ENCODE results near the gene PDE6D. TPM values are rescaled to one million over a fixed set of nuclear protein-coding genes. Genes with fewer than 3 reads are reported as not detected.

PDE6D gene
- total and polyA plus RNA-seq, 2 of the 4 experiments (the other 2 are of a cell fraction) = 13.8 to 24.7 TPM

DNA sequence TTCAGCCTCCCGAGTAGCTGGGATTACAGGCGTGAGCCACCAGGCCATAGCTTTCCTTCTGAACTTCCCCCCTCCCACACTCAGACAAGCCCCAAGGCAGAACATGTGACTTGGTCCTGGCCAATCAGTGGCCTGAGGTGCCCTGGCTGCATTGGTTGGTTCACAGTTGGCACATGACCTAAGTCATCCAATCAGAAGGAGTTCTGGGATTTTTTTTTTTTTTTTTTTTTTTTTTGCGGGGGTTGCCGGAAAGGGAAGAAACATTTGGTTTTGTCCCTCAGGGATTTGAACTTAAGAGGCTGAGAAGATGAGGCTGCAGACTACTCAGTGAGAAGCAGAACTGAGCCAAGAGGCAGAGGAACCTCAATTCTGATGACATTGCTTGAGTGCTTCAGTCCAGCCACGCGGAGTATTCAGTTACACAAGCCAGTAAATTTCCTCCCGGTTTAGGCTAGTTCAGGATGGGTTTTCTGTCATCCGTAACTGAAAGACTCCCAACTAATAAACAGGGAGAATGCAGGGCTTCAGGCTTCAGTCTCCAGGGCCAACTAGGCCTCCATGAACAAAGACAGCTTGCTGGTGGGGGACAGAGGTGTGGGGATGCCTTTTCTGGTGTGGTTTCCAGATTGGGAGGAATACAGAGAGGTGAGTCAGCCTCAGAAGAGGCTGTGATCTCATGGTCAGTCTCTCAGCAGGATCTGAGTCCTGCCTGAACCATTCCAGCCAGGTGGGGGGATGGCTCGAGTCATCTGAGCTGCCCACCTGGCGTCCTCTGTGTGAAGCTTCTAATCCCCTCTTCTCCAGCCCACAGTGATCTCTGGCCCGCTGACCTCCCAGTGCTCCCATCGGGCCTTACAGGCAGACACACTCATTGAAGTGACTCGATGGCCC lies 63.6 kb downstream of the PDE6D start:
- in situ Hi-C loops (cut with MboI; ENCODE audit: low sequenced_read_pairs) = no loop called here
- peak overlapping the region; percentile 91 for H2AFZ ChIP-seq (replicated peaks; ENCODE audit: low read length, poor library complexity)

More for the DNA sequence above, 63.6 kb downstream of the PDE6D start:
- Histone ChIP-seq H2BK120ac (ENCODE audit: low read depth, low read length) (peak overlapping the region; percentile 32; the same call in 1 of the 2 replicates), H3K9me3 (ENCODE audit: control insufficient read depth, insufficient read depth, low read length) (no peaks in the 10 kb centered on the region), H3K18ac (ENCODE audit: low read depth, low read length) (no peak overlapping the region), H3K14ac (replicated peaks; ENCODE audit: low read depth, low read length) (peak overlapping the region; percentile 35; the same call in 1 of the 2 replicates), H2BK15ac (ENCODE audit: low read depth, low read length) (peak overlapping the region; percentile 14; the same call in 1 of the 3 replicates), H2AK5ac (ENCODE audit: low read depth, low read length) (peak overlapping the region; percentile 57), H2BK5ac (ENCODE audit: low read depth, low read length, poor library complexity, severe bottlenecking) (peak overlapping the region; percentile 43), H3K9me1 (ENCODE audit: insufficient read depth, low read length) (peaks cover 12% of the 10 kb centered on the region), H3K79me1 (ENCODE audit: low read depth in 1 of 2, low read length in 2 of 2) (peaks cover 0 to 24% of the 10 kb centered on the region in 2 experiments; a peak in 2 of 4 replicates), H3K4ac (ENCODE audit: low read depth, low read length) (peak overlapping the region; percentile 54), H3K4me2 (ENCODE audit: low read depth, low read length) (no peak overlapping the region), H3K9ac (ENCODE audit: low read depth, low read length) (no peak overlapping the region), H2BK20ac (ENCODE audit: low read depth, low read length) (peak overlapping the region; percentile 72), H3K36me3 (ENCODE audit: control insufficient read depth, insufficient read depth, low read length) (peaks cover 7% of the 10 kb centered on the region), H3K4me3 (ENCODE audit: insufficient read depth, low read depth, low read length) (no peak overlapping the region), H3K23ac (ENCODE audit: low read depth, low read length) (no peak overlapping the region), H3K56ac (ENCODE audit: extremely low read depth, insufficient read depth, low read length) (no peak overlapping the region), H3K27ac (ENCODE audit: insufficient read depth, low read length) (no peak overlapping the region), H3K27me3 (ENCODE audit: control insufficient read depth, insufficient read depth, low read length) (no peaks in the 10 kb centered on the region), H4K91ac (ENCODE audit: insufficient read depth, low read depth, low read length) (no peak overlapping the region), H4K20me1 (ENCODE audit: insufficient read depth, low read length) (peaks cover 24% of the 10 kb centered on the region), H4K8ac (ENCODE audit: low read depth in 2 of 2, low read length in 2 of 2) (peak overlapping the region in 1 of 2 experiments; percentile 89; a peak in 3 of 4 replicates), H3K4me1 (ENCODE audit: control insufficient read depth, insufficient read depth, low read length) (peaks cover 18% of the 10 kb centered on the region), H2AK9ac (replicated peaks; ENCODE audit: low read depth, low read length, poor library complexity) (peak overlapping the region; percentile 90), H4K5ac (ENCODE audit: low read depth, low read length) (no peak overlapping the region)
- no CpG with 5 or more reads among the region's 13 CpGs for WGBS, 2 experiments (ENCODE audit: extremely low coverage in 2 of 2, insufficient read length in 1 of 2)
- ATAC-seq (ENCODE audit: low read depth) (no peak), DNase-seq (peak; percentile 76)
- BruUV-seq (replicated peaks) = no TSS peak
- dilution Hi-C loops (cut with HindIII; ENCODE audit: low sequenced_read_pairs, unreplicated experiment) (no loop called here), intact Hi-C loops (cut with micrococcal nuclease) (loop anchor here (2.0 to 5.0 kb wide), 2 partner anchors 63 to 155 kb away; partner anchors contain the start of gene PDE6D)
- POLR2A ChIA-PET (ENCODE audit: unreplicated experiment) = no interaction called here
- TF ChIP-seq CHD1 (IDR thresholded peaks at IDR 0.05; ENCODE audit: low read depth, low read length) (no peak), POLR2A (IDR thresholded peaks at IDR 0.05; ENCODE audit: low read depth, low read length) (no peak)
- TF ChIP-seq, protein P1, sequence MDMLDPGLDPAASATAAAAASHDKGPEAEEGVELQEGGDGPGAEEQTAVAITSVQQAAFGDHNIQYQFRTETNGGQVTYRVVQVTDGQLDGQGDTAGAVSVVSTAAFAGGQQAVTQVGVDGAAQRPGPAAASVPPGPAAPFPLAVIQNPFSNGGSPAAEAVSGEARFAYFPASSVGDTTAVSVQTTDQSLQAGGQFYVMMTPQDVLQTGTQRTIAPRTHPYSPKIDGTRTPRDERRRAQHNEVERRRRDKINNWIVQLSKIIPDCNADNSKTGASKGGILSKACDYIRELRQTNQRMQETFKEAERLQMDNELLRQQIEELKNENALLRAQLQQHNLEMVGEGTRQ (IDR thresholded peaks at IDR 0.05; ENCODE audit: low read depth, low read length) = peak; percentile 91
- CTCF ChIA-PET = interaction anchor here (1.9 to 4.4 kb wide), 2 partner anchors 41 to 106 kb away, joined by 7 to 57 read pairs; no protein-coding TSS in a partner anchor

All from IMR-90 (cell line).